Mesenchymal stem cell (in vitro differentiated cells and primary cell): ENCODE measurements around the gene POLDIP3.
A peak's percentile ranks its signal among the peaks of the same experiment; 100 is the strongest.
"Not testable (repeated sequence)": the region's sequence is repeated elsewhere in the genome, so short reads cannot be mapped to it uniquely, and the experiment has no call there.

Source experiments
- DNase-seq: peaks from one replicate; pipeline ENCODE4 v3.0.0-alpha.2; 2013
- H2AFZ ChIP-seq: one replicate; pipeline ENCODE4 v1.6.1; 2013; ENCODE audit warnings: low read depth, mild to moderate bottlenecking, control low read depth, inconsistent platforms, low read length, moderate library complexity
- H2AK5ac ChIP-seq: 2 replicates; pipeline ENCODE4 v1.6.1; 2013; ENCODE audit warnings: low read length, moderate library complexity, mild to moderate bottlenecking, inconsistent platforms; ENCODE audit not compliant: severe bottlenecking
- H2BK120ac ChIP-seq: one replicate; pipeline ENCODE4 v1.6.1; 2013; ENCODE audit warnings: low read depth, mild to moderate bottlenecking, inconsistent platforms, low read length, moderate library complexity
- H2BK12ac ChIP-seq, 2 experiments: one replicate each; pipeline ENCODE4 v1.6.1; 2013; ENCODE audit warnings: inconsistent platforms in 2 of 2, low read length in 2 of 2, mild to moderate bottlenecking in 2 of 2, moderate library complexity in 2 of 2, control low read depth in 1 of 2
- H2BK15ac ChIP-seq: one replicate; pipeline ENCODE4 v1.6.1; 2013; ENCODE audit warnings: mild to moderate bottlenecking, low read depth, inconsistent platforms; ENCODE audit not compliant: poor library complexity, severe bottlenecking
- H2BK5ac ChIP-seq: 2 replicates; pipeline ENCODE4 v1.6.1; 2013; ENCODE audit warnings: low read depth, mild to moderate bottlenecking, low read length, control low read depth, inconsistent platforms; ENCODE audit not compliant: poor library complexity, severe bottlenecking
- H3K14ac ChIP-seq, 2 experiments: one replicate each; pipeline ENCODE4 v1.6.1; 2013; ENCODE audit warnings: inconsistent platforms in 2 of 2, low read length in 2 of 2, control low read depth in 1 of 2, mild to moderate bottlenecking in 1 of 2, moderate library complexity in 1 of 2
- H3K18ac ChIP-seq, 2 experiments: one replicate each; pipeline ENCODE4 v1.6.1; 2013; ENCODE audit warnings: inconsistent platforms in 2 of 2, low read length in 2 of 2, control low read depth in 1 of 2, low read depth in 1 of 2, mild to moderate bottlenecking in 1 of 2
- H3K23ac ChIP-seq, 2 experiments: one replicate each; pipeline ENCODE4 v1.6.1; 2013; ENCODE audit warnings: inconsistent platforms in 2 of 2, low read length in 2 of 2, mild to moderate bottlenecking in 2 of 2, moderate library complexity in 2 of 2, control low read depth in 1 of 2
- H3K27ac ChIP-seq: 2 replicates; pipeline ENCODE4 v1.5.1; 2013; ENCODE audit warnings: mild to moderate bottlenecking, moderate library complexity, low read length, control low read depth, inconsistent platforms; ENCODE audit not compliant: poor library complexity, severe bottlenecking
- H3K27me3 ChIP-seq, 2 experiments: 2 replicates each; pipeline versions ENCODE4 v1.6.1 to v1.7.0; 2013; ENCODE audit warnings: low read length in 2 of 2, mild to moderate bottlenecking in 2 of 2, moderate library complexity in 2 of 2, control low read depth in 1 of 2, inconsistent platforms in 1 of 2; ENCODE audit not compliant: control insufficient read depth in 1 of 2, insufficient read depth in 1 of 2
- H3K36me3 ChIP-seq, 2 experiments: 2 replicates each; pipeline versions ENCODE4 v1.6.1 to v1.7.0; 2013; ENCODE audit warnings: low read length in 2 of 2, control low read depth in 1 of 2, inconsistent platforms in 1 of 2, low read depth in 1 of 2, mild to moderate bottlenecking in 1 of 2; ENCODE audit not compliant: insufficient read depth in 2 of 2, control insufficient read depth in 1 of 2
- H3K4ac ChIP-seq, 2 experiments: one replicate each; pipeline ENCODE4 v1.6.1; 2013; ENCODE audit warnings: inconsistent platforms in 2 of 2, low read length in 2 of 2, mild to moderate bottlenecking in 2 of 2, moderate library complexity in 2 of 2, control low read depth in 1 of 2, low read depth in 1 of 2
- H3K4me1 ChIP-seq: 2 replicates; pipeline ENCODE4 v1.6.1; 2013; ENCODE audit warnings: low read depth, low read length, control low read depth; ENCODE audit not compliant: control insufficient read depth, insufficient read depth
- H3K4me2 ChIP-seq: 2 replicates; pipeline ENCODE4 v1.6.1; 2013; ENCODE audit warnings: low read length, mild to moderate bottlenecking, inconsistent platforms; ENCODE audit not compliant: poor library complexity, severe bottlenecking
- H3K4me3 ChIP-seq, 2 experiments: 2 replicates each; pipeline versions ENCODE4 v1.5.1 to v1.7.0; 2013; ENCODE audit warnings: low read length in 2 of 2, mild to moderate bottlenecking in 2 of 2, control low read depth in 1 of 2, low read depth in 1 of 2; ENCODE audit not compliant: insufficient read depth in 1 of 2
- H3K79me1 ChIP-seq: replicated peaks from 2 replicates; pipeline ENCODE4 v1.6.1; 2013; ENCODE audit warnings: mild to moderate bottlenecking, control low read depth, low read length, inconsistent platforms; ENCODE audit not compliant: poor library complexity, severe bottlenecking
- H3K9ac ChIP-seq: 2 replicates; pipeline ENCODE4 v1.7.0; 2013; ENCODE audit warnings: mild to moderate bottlenecking, low read length, moderate library complexity
- H3K9me3 ChIP-seq: 2 replicates; pipeline ENCODE4 v1.7.0; 2013; ENCODE audit warnings: mild to moderate bottlenecking, low read length; ENCODE audit not compliant: control insufficient read depth
- H4K8ac ChIP-seq: one replicate; pipeline ENCODE4 v1.6.1; 2013; ENCODE audit warnings: inconsistent platforms, mild to moderate bottlenecking, low read length, moderate library complexity
- H4K91ac ChIP-seq: one replicate; pipeline ENCODE4 v1.6.1; 2013; ENCODE audit warnings: mild to moderate bottlenecking, low read length, inconsistent platforms
- WGBS: methylation state at CpG from one replicate; pipeline ENCODE4 v1.1.7; 2013; ENCODE audit warnings: mixed read lengths; 5-methylcytosine and 5-hydroxymethylcytosine counted together

Gene POLDIP3

GRCh38 chr22:42544686-42545085 is 70.0 kb downstream of the POLDIP3 start:
- Histone ChIP-seq H3K18ac (no peak overlapping the region), H3K27ac (no peak overlapping the region), H3K36me3 (no peaks in the 10 kb centered on the region), H2BK12ac (no peak overlapping the region), H3K14ac (no peak overlapping the region), H4K91ac (no peak overlapping the region), H2BK15ac (no peak overlapping the region), H3K4ac (no peak overlapping the region), H2BK5ac (no peak overlapping the region), H2BK120ac (no peak overlapping the region), H3K4me3 (no peak overlapping the region), H3K9me3 (no peaks in the 10 kb centered on the region), H2AK5ac (no peak overlapping the region), H3K4me2 (no peak overlapping the region), H4K8ac (no peak overlapping the region), H2AFZ (no peak overlapping the region), H3K27me3 (peaks cover 8 to 22% of the 10 kb centered on the region in 2 experiments), H3K23ac (no peak overlapping the region), H3K9ac (no peak overlapping the region), H3K4me1 (peaks cover 2% of the 10 kb centered on the region), H3K79me1 (no peaks in the 10 kb centered on the region)
- no peak for DNase-seq
- WGBS = 40% methylated on average over 1 of the region's 2 CpGs

GRCh38 chr22:42539236-42539771 is 75.4 kb downstream of the POLDIP3 start:
- DNase-seq = peak; percentile 34
- not testable (repeated sequence) for H2BK5ac ChIP-seq, H3K36me3 ChIP-seq, H2AFZ ChIP-seq, H3K23ac ChIP-seq, H2BK12ac ChIP-seq, H4K91ac ChIP-seq, H3K79me1 ChIP-seq, H3K4me2 ChIP-seq, H3K4me1 ChIP-seq, H2BK120ac ChIP-seq, H2BK15ac ChIP-seq, H3K18ac ChIP-seq, H3K14ac ChIP-seq, H3K27me3 ChIP-seq, H4K8ac ChIP-seq, H3K9me3 ChIP-seq, H3K4me3 ChIP-seq, H2AK5ac ChIP-seq, H3K4ac ChIP-seq, H3K9ac ChIP-seq, H3K27ac ChIP-seq
- 67% methylated on average over 1 of the region's 11 CpGs for WGBS

- H2BK120ac ChIP-seq, H3K9me3 ChIP-seq, H3K9ac ChIP-seq, H3K4ac ChIP-seq, H2BK15ac ChIP-seq, H3K23ac ChIP-seq, H3K36me3 ChIP-seq, H3K4me1 ChIP-seq, H3K18ac ChIP-seq, H4K91ac ChIP-seq, H3K4me2 ChIP-seq, DNase-seq, H2AFZ ChIP-seq, H2AK5ac ChIP-seq, H3K79me1 ChIP-seq, H3K4me3 ChIP-seq, H3K27ac ChIP-seq, H4K8ac ChIP-seq, H3K27me3 ChIP-seq, H2BK12ac ChIP-seq, H3K14ac ChIP-seq, H2BK5ac ChIP-seq: not testable (repeated sequence)
- 96% methylated on average over 7 of the region's 14 CpGs for WGBS
Observed at GRCh38 chr22:42537199-42537831, 77.4 kb downstream of the POLDIP3 start.

- not testable (repeated sequence) for H2BK120ac ChIP-seq, H3K9ac ChIP-seq, H2BK12ac ChIP-seq, H3K36me3 ChIP-seq, H3K79me1 ChIP-seq, H3K23ac ChIP-seq, H4K8ac ChIP-seq, H2BK15ac ChIP-seq, H3K9me3 ChIP-seq, H3K4me2 ChIP-seq, H3K14ac ChIP-seq, H2BK5ac ChIP-seq, DNase-seq, H2AFZ ChIP-seq, H3K27ac ChIP-seq, H3K4me3 ChIP-seq, H4K91ac ChIP-seq, H3K4me1 ChIP-seq, H3K4ac ChIP-seq, H2AK5ac ChIP-seq, H3K18ac ChIP-seq
- H3K27me3 ChIP-seq = peaks cover 0 to 13% of the 10 kb centered on the region in 2 experiments
- 94% methylated on average over 18 of the region's 18 CpGs for WGBS
Observed at GRCh38 chr22:42536634-42537033, 78.0 kb downstream of the POLDIP3 start.
